HG03175 (cell line): ENCODE data around the gene PLXNA2.

Experiments
- ATAC-seq: cut with Tn5 transposase; IDR thresholded peaks from one replicate; pipeline ENCODE4 v1.9.1; 2021; ENCODE audit warnings: mild to moderate bottlenecking, moderate library complexity; ENCODE audit not compliant: unreplicated experiment

The PLXNA2 gene

DNA sequence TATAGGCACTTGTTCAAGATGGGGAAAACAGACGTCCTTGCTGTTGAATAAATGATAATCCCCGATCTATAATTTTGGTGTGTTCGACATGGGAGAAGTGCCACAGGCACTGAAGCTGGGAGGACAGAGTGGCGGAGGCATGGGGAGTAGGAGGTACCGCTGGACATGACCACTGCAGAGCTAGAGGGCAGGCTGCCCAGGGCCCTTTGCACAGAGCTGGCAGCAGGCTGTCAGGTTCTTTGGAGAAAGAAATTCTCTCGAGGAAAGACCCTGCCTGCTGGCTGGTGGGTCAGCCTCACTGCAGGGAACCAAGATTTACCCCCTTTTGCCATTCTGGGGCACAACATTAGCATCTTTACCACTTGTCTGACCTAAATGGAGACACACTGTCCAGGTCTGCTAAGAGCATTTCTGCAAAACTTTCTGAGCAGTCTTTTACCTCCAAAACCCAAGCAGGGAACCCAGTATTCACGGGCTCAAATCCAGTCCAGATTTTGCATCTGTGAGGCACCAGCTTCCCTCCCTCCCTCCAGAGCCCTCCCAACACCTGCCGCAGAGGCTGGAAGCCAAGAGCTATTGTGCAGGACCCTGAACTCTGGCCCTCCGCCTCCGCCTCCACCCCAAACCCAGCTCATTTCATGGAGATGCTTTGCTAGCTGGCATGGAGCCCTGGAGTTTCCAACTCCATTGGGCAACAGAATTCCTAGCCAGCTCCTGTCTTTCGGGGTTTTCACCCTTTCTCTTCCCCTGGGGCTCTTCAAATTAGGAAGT, 142.3 kb downstream of the PLXNA2 start:
- no peak for ATAC-seq

DNA sequence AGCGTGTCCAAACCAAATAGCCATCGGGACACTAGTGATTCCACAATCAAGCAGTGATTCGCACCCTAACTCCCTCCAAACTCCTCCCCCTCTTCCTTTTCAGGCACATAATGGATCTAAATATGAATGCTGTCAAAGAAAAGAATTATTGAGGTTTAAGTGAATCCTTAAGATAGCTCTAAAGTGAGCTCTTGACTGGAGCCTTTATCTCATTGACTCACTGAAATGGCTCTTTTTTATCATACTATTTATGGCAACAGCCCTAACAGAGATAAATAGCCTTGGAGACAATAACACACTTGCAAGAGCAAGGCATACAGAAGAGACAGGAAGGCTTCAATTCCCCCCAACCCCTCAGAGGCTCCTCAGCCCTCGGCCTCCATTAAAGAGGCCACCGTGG, 143.3 kb downstream of the PLXNA2 start:
- no peak for ATAC-seq

DNA sequence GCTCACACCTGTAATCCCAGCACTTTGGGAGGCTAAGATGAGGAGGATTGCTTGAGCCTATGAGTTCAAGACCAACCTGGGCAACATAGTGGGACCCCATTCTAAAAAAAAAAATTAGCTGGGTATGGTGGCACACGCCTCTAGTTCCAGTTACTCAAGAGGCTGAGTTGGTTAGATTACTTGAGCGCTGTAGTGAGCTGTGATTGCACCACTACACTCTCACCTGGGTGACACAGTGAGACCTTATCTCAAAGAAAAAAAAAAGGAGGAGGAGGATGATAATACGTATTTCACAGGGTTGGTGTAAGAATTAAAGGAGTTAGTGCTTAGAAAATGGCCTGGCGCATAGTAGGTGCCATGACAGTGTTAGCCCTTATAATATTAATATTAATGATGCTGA, 144.1 kb downstream of the PLXNA2 start:
- no peak for ATAC-seq

DNA sequence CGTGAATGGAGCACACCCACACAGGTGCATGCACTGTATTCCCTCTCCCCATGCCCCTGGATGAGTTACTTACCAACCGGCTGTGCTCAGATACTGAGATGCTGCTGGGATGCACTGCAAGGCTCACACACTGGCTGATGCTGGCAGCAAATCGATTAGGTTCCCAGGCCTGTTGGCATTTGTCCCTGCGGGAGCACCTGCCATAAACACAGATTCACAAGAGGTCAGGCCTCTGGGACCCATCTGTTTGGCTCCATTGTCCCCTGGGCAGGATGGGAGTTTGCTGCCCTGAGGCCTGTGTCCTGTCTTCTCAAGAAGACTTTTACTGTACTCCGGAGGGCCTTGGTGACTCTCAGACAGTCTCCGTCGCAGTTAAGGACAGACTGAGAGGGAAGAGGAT, 145.4 kb downstream of the PLXNA2 start:
- ATAC-seq = no peak

DNA sequence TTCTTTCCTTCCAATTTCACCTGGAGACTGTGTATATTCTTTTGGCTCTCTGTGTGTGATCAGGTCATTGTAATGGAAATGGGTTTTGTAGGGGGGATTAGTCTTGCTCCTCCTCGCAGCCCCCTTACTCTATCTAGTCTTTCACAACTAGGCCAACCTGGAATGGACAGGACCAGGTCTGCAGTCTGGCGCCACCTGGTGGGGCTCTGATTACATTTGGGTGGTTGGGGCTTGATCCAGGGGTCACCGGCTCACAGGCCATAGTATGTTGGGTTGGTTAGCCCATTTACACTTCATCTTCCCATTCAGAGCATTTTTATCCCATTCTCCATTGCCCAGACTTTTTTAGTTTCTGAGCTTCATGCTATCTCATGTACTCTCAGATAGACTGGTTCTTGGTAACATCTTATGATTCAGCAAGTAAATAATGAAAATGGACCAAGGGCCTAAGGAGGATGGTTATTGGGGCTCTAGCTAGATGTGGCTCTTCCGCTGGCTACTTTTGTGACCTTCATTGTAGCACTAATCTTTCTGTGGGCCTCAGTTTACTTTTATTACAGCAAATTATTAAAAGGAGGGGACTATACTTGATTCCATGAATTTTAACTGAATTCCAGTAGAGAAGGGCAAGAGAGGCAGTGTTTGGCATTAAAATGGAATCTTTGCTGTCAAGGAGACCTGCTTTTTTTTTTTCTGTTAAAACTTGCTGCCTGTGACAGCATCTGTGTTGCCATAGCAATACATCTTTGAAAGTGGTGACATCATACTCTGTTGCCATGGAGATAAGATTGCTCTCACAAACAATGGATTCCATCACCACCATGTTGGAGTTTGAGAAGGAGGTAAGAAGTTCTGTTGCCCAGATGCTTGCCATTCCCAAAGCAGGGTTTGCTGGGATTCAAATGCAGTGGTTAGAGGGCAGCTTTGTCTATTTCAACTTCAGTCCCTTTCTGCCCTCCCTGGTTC, 150.1 kb downstream of the PLXNA2 start:
- ATAC-seq = no peak

DNA sequence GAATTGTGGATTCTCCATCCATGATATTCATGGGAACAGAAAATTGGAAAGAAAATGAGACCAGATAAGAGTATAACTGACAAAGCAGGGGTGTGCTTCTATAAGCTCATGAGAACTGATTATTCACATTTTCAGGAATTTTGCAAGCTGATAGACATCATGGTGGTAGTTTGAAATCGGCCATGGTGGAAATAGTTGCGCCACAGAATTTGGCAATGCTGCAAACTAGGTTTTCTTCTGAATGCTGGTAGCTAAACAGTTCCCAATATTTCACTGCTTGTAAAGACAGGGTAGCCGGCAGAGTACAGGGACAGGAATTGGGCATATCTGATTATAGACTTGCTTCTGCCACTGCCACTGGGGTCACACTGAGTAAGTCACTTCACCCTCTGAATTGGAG, 151.1 kb downstream of the PLXNA2 start:
- ATAC-seq = no peak

DNA sequence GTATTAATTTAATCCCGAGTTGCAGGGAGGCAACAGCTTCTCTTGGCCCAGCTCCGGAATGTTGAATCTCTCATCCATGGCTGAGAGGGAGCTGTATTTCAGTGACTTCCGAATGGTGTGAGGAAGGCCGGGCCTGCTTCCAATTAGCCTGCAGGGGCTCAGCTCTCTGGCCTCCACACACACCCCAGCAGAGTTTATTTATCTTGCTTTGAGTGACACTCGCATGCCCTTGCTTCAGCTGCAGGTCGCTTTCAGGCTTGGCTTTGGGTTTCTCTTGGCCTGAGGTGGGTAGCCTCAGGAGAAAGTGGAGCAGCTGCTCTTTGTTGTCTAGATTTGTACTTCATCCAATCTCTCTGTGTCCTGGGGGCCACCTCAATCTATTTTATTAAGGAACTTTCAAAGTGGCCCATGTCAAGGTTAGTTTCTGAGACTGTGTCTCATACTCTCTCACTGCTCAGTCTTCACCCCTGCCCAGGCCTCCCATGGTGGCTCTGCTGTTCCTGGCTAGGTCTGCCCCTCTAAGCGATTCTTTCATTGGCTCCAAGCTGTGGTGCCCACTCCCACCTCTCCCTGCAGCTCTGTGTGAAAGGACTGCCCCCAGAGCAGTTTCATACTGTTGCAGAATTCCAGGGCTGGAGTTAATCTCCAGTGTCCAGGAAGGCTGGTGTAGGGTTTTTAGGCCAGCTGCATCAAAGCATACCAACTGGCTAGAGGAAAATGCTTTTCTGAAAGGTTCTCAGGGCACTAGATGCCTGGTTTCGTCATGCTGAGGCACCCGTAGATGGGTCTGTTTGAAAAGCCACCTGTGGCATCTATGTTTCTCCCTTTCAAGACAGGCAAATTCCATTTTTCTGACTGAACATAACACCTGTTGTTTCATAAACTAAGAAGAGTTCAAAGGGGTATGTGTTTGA, 153.5 kb downstream of the PLXNA2 start:
- no peak for ATAC-seq

DNA sequence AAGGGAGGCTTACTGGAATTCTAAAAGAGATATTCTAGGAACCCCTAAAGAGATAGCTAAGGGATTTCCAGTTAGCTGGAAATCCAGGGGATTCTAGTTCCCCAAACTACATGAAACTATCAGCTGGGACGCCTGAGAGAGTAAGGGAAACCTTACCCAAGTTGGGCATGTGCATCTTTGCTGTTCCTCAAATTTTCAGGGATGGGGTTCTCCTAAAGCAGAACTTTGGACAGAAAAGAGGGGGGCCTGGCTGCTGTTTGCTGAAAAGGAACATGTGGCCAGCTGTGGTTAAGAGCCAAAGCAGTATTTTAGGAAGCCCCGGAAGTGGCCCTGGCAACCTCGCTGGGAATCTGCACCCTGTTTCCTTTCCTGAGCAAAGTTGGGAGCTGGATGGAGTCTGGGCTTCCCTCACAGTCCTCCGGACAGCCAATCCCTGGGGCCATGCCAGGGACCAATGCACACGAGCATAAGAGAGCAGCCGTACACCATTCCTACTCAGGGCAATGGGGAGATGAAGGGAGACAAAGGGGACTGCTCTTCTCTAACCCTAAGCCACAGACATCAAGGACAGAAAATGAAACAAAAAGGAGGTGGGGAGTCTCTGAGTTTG, 154.3 kb downstream of the PLXNA2 start:
- no peak for ATAC-seq

DNA sequence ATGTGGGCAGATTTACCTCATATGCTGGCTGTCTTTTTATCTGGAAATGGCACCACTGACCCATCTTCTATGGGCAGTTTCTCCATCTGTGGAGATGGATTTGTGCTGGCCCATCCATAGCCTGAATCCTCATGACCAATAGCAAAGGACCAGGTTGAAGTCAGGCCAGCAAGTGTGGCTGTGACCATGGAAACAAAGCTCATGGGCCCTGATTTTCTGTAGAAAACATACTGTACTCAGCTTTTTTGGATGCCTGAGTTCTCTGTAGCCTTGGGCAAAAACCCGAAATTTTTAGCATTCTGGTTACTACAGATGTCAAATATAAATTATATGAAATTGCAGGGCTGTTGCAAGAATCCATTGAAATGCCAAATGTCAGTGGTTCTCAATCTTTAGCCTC, 155.0 kb downstream of the PLXNA2 start:
- no peak for ATAC-seq

DNA sequence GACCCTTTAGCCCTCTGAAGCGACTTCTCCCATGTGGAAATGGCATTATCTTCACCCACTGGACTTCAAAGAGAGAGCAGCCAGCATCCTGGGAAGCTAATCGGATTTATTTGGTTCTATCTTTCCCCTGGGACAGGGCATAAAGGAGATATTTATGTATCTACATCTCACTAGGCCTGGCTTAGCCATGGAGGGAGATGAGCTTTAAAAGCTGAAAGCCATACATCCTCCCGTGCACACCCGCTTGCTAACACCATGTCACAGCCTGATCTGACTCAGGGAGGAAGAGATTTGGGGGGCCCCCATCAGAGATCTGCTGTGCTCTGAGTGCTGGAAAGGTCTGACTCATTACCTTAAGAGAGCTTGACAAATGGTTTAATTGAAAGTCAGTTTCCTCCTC, 155.9 kb downstream of the PLXNA2 start:
- no peak for ATAC-seq

DNA sequence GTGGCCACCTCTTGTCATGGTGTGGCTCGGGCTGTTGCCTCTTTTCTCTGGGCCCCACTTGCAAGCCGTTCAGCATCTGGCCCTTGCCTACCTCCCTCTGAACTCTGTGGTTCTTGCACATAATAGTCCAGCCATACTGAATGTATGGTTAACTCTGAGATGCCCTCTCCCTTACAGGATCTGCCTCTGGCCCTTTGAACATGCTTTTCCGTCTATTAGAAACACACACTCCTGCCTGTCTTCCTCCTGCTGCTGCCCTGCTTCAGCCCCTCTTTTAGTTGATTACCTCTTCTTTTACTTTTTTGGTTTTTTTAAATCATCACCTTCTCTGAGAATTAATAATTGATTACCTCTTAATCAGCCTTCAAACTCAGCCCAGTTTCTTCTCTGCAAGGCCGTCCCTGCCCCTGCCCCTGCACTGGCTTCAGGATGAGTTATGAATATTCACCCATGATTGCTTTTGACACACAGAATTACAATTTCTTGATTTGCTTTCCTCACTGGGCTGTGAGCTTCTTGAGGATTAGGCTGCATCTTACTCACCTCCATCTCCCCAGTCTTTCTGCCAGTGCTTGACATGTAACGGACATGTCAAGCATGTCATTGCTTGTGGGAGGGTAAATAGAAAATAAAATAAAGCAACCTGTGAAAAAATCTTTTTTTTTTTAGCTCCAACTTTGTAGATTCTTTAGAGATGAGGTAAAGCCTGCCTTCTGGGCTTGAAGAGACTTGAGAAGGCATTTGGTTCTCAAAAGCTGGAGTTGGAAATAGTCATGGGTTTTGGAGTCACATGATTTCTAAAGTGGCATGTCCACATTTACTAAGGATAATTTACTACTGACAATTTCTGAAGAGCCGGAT, 158.3 kb downstream of the PLXNA2 start:
- ATAC-seq = no peak

DNA sequence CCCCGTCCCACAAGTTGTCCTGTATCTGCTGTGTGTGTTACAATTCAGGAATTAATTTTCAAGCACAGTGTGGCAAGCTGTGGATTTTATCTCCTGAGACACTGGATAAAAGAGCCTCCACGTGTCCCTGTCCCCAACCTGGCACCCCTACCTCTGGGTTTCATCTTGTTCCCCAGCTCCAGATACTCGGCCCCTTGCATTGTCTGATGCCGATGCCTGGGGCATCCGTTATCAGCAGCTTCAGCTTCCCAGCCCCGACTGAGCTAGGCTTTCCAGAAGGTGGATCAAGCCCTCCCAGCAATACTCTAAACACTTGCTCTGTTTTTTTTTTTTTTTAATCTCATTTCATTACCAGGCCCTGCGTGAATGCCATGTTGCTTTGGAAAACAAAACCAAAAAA, 159.4 kb downstream of the PLXNA2 start:
- no peak for ATAC-seq

DNA sequence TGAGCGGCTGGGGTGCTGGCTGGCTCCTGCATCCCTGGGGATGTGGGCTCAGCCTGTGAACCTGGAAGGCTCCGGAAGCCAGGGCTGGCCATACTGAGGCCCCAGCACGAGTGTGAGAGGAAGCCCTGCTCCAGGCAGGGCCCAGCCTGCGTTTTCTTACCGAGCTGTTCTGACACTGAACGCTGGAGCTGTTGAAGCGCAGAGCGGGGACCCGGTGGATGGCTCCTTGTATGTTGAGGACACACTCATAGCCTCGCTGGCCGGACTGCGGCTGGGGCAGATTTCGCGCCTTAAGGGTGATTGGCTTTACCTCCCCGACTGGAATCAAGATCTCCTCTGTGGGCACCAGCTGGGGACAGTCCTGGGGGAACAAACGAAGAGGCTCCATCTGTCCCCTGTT, 160.0 kb downstream of the PLXNA2 start:
- ATAC-seq = no peak

DNA sequence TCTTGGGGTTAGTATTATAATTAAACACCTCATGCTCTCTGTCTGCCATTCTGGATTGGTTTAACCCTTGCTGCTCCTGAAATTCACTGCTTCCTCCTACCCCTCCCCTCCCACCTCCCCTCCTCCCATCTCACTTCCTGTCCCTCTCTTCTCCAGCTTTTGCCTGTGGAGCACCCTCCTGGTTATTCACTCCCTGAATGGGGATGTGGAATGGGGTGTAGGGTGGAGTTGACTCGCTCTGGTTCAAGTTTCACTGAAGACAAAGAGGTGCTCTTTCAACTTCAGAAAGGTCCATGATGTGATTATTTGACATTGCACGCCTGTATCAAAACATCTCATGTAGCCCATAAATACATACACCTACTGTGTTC, 160.5 kb downstream of the PLXNA2 start:
- no peak for ATAC-seq

DNA sequence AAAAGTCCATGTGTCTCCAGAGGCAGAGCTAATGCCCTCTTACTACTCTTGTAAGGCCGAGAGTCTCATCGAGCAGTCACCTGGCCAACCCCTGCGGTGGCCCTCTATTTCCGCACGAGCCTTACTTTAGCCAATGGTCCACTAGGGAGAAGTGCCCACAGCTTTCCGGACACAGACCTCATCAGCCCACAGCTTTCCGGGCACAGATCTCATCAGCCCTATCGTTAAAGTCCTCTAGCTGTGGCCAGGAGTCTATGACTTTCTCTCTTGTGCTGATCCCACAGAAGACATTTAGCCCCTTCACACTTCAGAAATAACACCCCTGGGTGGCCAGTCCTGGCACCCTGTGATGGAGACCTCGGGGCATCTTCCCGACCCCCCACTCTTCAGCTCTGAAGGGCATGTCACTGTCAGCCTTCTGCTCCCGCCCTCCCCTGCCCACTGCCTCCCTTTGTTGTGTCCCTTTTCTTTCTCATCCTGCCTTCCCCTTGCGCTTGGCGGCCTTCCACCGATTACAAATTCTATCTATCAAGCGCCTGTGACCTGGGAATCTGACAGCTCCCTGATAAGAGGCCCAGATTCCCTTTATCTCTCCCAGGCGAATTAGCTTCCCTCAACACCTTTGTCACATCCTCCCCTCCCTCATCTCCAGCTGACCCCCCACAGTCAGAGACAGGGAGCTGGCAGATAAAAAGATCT, 161.0 kb downstream of the PLXNA2 start:
- no peak for ATAC-seq

DNA sequence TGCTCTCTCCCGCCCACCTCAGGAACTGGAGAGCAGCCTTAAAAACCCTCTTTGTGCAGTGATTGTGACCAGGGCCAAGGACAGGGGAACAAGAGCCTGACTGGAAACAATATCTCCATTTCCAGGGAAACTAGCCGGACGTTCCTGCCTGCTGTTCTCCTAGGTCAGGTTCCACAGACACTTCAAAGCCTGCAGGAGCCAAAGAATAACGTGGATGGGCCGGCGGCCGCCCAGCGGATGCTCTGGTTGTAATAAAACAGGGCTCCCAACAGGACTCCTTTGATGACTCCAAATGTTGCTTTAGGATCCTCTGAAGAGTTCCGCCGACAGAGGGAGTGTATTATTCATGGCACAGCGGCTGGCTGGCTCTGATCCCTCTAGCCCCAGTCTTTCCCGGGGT, 162.2 kb downstream of the PLXNA2 start:
- no peak for ATAC-seq

DNA sequence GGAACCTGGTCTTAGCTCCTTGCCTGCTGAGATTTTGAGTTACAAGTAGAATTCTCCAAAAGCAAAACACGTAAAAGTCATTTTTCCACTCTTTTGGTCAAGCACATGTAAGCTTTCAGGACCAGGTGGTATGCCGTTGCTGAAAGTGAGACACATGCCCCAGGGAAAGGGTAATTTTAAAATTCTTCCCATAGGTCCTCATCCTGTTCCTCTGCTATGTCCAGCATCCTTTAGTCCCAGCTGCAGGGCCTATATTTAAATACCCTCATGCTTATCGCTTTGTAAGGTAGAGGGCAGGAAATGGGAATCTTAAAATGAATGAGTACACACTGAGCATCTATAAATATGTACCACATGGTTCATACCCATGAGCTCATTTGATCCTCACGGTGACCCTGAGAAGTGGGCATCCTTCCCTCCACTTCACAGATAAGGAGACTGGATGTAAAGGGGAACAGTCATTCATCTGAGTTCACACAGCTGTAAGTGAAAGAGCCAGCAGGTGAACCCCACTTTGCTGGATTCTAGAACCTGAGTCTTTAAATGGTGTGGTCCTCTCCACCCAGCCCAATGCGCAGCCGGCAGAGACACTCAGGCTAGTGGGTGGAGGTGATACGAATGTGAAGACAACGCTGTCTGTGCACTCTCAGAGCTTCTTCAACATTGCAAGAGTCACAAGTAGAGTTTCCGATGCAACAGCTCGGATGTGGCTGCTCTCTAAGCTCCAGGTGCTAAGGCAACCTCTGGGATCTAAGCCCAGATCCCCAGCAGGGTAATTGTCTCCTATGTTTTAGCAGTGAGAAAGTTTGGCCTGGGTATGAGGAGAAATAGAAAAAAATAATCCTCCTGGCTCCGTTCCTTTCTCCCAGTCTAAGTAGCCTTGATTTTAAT, 163.5 kb downstream of the PLXNA2 start:
- ATAC-seq = no peak

DNA sequence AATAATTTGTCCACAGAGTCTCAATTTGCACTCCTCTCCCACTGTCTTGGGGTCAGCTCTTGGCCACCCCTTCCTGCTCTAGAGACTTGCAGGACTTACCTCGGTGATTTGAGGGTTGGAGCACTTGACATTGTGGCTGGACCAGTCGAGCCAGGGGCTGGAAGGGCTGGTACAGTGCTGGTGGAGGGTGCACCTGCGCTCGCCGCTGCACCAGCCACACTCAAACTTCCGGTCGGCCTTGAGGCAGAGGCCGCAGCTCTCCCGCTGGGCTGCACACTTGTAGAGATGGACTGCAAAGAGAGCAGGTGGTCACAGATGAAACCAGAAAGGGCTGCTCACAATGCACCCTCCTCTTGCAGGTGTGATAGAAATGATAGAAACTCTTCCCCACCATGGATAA, 165.0 kb downstream of the PLXNA2 start:
- ATAC-seq = no peak
